Transverse colon (tissue), 4 donors: ENCODE measurements around the gene GIMAP1.

Experiments
- CTCF ChIP-seq, 5 experiments: fragments of 200-600 bp in 3 of 5; fragments of 450-650 bp in 2 of 5; sonication (generic) in 3 of 5; IDR thresholded peaks; 1 replicate in 2 of 5; 2 replicates in 3 of 5; pipeline ENCODE4 v1.5.1; 2016 to 2017; ENCODE audit warnings: antibody characterized with exemption in 5 of 5, inconsistent platforms in 3 of 5, mild to moderate bottlenecking in 2 of 5, moderate library complexity in 1 of 5
- EP300 ChIP-seq: sonication (generic); formaldehyde crosslinking; IDR thresholded peaks from one replicate; pipeline ENCODE4 v1.6.1; 2017; ENCODE audit warnings: antibody characterized with exemption, low read depth
- POLR2A ChIP-seq: fragments of 450-650 bp; IDR thresholded peaks from one replicate; pipeline ENCODE4 v1.6.1; 2016; ENCODE audit warnings: antibody characterized with exemption, mild to moderate bottlenecking, moderate library complexity
- POLR2AphosphoS5 ChIP-seq, 3 donors: sonication (generic); formaldehyde crosslinking; IDR thresholded peaks; one replicate each; pipeline ENCODE4 v1.6.1; 2016; ENCODE audit warnings: antibody characterized with exemption in 3 of 3

GRCh38 chr7:150744041-150744656, 27.7 kb downstream of the GIMAP1 start:
- no peak for TF ChIP-seq EP300
- no peak for TF ChIP-seq CTCF (IDR thresholded peaks at IDR 0.05)
- no peak for TF ChIP-seq POLR2A
- no peak for TF ChIP-seq POLR2AphosphoS5 (IDR thresholded peaks at IDR 0.05)
